GM11168 (cell line): ENCODE measurements around the gene UBXN1.
"Not testable (repeated sequence)": the region's sequence is repeated elsewhere in the genome, so short reads cannot be mapped to it uniquely, and the experiment has no call there.

Experiments
- in situ Hi-C: fragments of 300-500 bp; cut with MboI; formaldehyde crosslinking; loops from one replicate; pipeline ENCODE4 v1.12.0; 2022; ENCODE audit warnings: low sequenced_read_pairs; ENCODE audit not compliant: unreplicated experiment

Gene UBXN1

DNA sequence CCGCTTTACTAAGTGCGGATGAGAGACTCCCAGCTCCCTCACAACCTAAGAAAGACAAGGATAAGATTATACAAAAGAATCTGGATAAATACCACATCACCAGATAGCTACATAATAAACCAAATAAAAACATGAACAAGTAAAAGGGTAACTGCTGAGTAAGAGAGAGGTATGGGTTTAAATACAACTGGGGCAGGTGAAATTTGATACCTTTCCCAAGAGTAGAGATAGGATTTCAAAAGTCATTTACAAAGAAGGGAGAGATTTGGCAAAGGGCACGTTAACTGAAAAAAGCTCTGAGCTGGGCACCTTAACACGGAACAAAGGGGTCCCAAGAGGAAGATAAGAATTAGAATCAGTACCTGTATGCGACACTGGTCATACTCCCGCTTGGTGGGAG lies 1.7 kb downstream of the UBXN1 start:
- in situ Hi-C loops: no loop called here

- in situ Hi-C loops: no loop called here
Observed at GRCh38 chr11:62676698-62677097, 2.2 kb downstream of the UBXN1 start.

- in situ Hi-C loops: not testable (repeated sequence)
Observed at GRCh38 chr11:62675415-62675814, 3.5 kb downstream of the UBXN1 start.

DNA sequence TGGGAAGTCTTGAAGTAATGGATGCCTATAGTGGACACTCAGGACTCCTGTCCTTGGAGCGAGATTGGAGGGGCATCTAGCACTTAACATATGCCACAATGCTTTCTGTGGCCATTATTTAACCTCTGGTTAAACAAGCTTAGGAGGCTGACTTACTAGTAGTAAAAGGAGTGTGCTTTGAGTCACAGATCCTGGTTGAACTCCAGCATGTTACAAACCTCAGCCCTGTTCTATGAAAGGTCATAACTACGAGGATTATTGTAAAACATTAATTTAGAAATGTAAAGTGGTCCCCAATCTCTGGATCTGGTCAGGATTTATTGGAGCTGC lies 5.7 kb downstream of the UBXN1 start:
- in situ Hi-C loops: no loop called here

GRCh38 chr11:62671608-62672389 lies 7.1 kb downstream of the UBXN1 start, which contains the start of the genes LBHD1 and UQCC3:
TSS of gene LBHD1 (minus strand) at chr11:62672267. CDS start at chr11:62670031, 2,236 bp downstream.
TSS of gene UQCC3 (plus strand) at chr11:62671673. CDS start at chr11:62671746, 73 bp downstream.
- in situ Hi-C loops: no loop called here

- in situ Hi-C loops: no loop called here
Observed at GRCh38 chr11:62671236-62671607, 7.7 kb downstream of the UBXN1 start.

DNA sequence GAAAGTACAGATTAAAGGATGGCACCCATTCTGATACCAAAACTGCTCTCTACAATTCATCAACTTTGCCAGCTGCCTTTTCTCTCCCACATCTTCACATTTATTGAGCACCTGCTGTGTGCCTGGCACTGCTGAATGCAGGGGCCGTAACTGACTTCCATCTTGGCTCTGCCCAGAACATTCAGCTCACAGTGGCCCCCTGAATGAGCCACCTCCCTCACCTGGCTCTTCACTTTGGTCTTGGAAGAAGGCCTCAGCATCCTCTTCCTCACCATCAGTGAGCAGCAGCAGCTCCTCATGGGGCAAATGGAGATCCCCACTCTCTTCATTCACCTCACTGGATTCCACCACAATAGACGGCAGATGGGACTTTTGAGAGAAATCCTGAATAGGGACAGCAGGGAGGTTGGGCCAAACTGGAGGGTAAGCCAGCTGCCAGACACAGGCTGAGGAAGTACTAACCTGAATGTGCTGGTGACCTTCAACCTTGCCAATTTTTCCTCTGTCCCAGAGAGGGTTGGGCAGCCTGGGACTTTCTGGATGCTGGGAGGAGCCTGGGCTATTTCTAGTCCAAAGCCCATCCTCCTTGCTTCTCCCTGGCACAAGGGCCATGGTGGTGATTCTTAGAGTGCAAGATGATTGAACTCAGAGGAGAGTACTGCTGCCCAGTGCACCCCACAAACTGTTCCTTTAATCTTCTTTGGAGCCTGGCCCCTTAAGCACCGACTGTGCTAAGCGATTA lies 9.3 kb downstream of the UBXN1 start:
- in situ Hi-C loops: no loop called here

GRCh38 chr11:62667460-62667859 lies 11.4 kb downstream of the UBXN1 start:
- in situ Hi-C loops: no loop called here

- in situ Hi-C loops: no loop called here
Observed at GRCh38 chr11:62666259-62666926, 12.5 kb downstream of the UBXN1 start.

- in situ Hi-C loops: no loop called here
Observed at GRCh38 chr11:62665599-62666258, 13.1 kb downstream of the UBXN1 start.

DNA sequence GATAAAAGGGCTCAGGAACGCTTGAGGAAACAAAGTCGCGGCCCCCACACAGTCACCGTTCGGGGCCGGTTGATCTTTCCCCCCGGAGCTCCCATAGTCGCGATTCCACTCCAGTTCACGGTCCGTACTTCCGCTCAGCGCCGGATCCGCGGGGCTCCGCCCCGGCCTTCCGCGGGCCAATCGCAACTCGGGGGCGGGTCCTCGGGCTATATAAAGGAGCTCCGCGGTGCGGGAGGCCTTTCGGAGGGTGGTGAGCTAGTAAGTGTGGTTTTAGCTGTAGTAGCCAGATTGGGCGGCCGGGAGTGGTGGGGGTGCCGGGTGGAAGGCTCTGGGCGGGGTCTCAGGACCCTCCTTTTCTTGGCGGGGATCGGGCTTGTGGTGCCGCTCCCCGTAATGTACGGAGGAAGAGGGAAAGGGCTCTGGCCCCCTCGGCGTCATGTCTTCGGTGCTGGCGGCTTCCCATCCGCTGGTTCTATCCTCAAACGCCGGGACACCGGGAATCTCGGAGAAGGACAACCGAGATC lies 13.7 kb downstream of the UBXN1 start, which contains the start of the genes C11orf98 and CSKMT:
Gene C11orf98, minus strand, starts transcription at position 136 of the 524 bp plus-strand sequence. Its CDS starts 41 bp downstream, at position 95.
Gene CSKMT, plus strand, starts transcription at position 238 of the 524 bp plus-strand sequence. CDS start 568 bp downstream, outside the sequence.
- in situ Hi-C loops: no loop called here

- in situ Hi-C loops: no loop called here
Observed at GRCh38 chr11:62664405-62665074, 14.3 kb downstream of the UBXN1 start.

DNA sequence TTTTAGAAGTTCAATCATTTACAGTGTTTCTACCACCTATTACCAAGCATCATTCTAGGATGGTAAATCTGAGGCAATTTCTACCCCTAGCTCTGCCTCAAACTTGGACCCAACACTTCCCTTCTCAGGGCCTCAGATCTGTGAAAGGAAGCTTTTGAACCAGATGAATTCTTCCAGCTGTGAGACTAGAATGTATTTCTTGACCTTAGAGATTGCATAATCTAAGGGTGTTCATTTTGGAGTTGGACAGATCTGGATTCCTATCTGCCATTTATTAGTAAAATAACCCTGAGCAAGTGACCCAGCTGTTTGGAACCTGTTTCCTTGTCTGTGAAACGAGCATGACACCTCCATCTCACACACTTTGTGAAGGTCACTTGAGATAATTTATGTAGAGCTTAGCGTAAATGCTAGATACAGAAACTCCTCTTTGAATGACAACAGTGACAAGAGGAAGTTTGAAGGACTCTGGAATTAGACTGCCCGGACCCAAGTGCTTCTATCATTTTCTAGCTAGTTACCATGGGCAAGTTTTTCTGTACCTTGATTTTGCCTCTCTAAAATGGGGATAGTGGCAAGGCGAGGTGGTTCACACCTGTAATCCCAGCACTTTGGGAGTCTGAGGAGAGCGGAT lies 22.0 kb downstream of the UBXN1 start:
- in situ Hi-C loops: no loop called here

DNA sequence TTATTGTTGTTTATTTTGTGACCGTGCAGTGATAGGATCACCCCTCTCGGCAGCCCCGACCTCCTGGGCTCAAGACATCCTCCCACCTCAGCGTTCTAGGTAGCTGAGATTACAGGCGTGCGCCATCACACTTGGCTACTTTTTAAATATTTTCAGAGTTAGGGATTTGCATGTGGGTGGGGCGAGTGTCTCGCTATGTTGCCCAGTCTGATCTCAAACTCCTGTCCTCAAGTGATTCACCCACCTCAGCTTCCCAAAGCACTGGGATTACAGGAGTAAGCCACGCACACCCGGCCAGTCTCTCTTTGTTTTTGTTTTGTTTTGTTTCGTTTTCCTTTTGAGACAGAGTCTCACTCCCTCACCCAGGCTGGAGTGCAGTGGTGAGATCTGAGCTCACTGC lies 24.6 kb downstream of the UBXN1 start:
- in situ Hi-C loops: no loop called here

DNA sequence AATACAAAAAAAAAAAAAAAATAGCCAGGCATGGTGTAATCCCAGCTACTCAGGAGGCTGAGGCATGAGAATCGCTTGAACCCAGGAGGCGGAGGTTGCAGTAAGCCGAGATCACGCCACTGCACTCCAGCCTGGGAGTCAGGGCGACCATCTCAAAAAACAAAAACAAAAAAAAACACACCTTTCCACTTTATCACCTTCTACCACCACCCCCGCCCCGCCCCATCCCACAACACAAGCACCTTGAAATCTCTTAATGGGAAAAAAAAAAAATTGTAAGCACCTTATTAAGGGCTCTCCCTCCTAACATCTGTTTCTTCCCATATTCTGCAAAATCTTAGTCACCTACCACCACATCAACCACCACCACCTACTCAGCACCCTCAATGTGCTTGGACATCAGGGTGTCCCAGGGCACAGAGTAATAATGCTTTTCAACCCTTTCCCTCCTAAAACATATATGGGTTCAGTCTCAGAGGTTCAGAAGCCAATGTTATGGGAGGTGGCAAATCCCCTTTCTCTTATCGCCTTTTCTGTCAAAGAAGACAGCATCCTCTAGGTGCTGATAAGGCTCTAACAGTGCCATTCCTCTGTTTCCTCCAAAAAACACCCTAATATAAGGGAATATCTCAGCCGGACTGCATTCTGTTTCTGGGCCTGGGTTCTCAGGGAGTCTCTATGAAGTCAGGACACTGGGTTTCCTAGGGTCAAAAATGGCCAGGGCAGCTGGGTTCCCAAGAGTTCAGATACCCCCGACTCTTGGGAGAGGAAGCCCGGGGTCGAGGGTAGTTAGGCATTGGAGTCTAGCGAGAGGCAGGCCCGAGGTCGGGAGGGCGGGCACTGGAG lies 26.5 kb downstream of the UBXN1 start:
- in situ Hi-C loops: no loop called here

GRCh38 chr11:62650283-62650682 lies 28.6 kb downstream of the UBXN1 start:
- in situ Hi-C loops: not testable (repeated sequence)

GRCh38 chr11:62649486-62649885 lies 29.4 kb downstream of the UBXN1 start:
- in situ Hi-C loops: no loop called here

DNA sequence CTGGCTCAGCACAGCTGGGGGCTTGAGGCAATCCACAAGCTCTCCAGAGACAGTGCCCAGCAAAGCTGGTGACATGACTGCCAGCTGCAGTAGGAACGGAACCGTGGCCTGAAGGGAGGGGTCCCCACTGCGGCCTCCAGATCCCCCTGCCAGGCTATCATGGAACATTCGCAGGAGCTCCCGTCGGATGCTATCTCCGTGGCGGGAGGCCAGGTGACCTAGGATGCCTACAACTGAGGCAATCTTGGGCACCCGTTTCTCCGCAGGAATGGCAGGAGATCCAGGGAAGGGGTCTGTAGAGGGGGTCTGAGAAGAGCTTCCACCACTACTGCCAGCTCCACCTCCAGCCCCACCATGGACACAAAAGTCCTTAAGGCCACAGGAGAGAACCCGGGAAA lies 29.9 kb downstream of the UBXN1 start:
- in situ Hi-C loops: no loop called here
